AG09319 (cell line): ENCODE data around the gene FMNL1.
A peak's percentile ranks its signal among the peaks of the same experiment; 100 is the strongest.

Experiments used
- DNase-seq: peaks from one replicate; pipeline ENCODE4 v3.0.0-alpha.2; 2010; ENCODE audit warnings: low read depth; ENCODE audit errors: extremely low read depth
- TF ChIP-seq, protein P1 (sequence below): IDR thresholded peaks from 2 replicates; pipeline ENCODE4 v1.5.1; 2011; ENCODE audit warnings: low read depth, mild to moderate bottlenecking, inconsistent platforms, low read length, moderate library complexity

Gene FMNL1

DNA sequence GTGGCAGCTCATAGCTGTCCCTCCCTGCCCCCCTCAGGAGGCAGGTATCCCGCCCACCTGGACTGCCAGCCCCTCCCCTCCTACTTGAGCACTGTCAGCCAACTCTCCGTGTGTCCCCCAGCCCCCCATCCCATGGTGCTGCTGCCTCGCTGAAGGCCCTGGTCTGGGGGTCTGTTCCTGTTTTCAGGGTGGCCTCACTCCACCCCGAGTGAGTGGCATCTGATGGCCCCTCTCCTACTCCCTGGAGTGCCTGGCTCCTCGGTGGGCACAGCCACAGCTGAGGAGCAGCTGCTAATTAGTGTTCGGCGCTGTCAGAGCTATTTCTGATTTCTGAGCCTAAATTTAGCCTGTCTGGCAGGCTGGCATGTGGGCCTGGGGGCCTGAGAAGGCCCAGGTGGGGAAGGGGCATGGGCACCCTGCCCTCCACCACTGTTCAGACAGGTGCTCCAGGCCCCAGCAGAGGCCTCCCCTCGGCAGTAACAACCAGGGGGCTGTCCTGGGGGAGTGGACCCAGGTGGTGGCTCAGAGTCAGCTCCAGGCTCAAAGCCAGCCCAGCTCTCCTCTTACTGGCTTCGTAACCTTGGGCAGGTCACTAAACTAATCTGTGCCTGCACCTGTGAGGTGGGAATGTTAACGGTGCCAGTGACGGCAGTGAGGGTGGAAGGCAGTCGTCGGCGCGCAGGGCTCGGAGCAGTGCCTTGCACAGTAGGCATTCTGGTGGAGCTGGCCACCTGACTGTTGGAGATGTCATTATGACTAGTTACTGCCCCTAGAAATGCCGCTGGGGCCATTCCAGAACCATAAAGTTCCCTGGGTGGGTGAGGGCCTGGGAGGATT is 6.5 kb downstream of the FMNL1 start:
- DNase-seq = no peak
- TF ChIP-seq, protein P1, sequence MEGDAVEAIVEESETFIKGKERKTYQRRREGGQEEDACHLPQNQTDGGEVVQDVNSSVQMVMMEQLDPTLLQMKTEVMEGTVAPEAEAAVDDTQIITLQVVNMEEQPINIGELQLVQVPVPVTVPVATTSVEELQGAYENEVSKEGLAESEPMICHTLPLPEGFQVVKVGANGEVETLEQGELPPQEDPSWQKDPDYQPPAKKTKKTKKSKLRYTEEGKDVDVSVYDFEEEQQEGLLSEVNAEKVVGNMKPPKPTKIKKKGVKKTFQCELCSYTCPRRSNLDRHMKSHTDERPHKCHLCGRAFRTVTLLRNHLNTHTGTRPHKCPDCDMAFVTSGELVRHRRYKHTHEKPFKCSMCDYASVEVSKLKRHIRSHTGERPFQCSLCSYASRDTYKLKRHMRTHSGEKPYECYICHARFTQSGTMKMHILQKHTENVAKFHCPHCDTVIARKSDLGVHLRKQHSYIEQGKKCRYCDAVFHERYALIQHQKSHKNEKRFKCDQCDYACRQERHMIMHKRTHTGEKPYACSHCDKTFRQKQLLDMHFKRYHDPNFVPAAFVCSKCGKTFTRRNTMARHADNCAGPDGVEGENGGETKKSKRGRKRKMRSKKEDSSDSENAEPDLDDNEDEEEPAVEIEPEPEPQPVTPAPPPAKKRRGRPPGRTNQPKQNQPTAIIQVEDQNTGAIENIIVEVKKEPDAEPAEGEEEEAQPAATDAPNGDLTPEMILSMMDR = no peak

DNA sequence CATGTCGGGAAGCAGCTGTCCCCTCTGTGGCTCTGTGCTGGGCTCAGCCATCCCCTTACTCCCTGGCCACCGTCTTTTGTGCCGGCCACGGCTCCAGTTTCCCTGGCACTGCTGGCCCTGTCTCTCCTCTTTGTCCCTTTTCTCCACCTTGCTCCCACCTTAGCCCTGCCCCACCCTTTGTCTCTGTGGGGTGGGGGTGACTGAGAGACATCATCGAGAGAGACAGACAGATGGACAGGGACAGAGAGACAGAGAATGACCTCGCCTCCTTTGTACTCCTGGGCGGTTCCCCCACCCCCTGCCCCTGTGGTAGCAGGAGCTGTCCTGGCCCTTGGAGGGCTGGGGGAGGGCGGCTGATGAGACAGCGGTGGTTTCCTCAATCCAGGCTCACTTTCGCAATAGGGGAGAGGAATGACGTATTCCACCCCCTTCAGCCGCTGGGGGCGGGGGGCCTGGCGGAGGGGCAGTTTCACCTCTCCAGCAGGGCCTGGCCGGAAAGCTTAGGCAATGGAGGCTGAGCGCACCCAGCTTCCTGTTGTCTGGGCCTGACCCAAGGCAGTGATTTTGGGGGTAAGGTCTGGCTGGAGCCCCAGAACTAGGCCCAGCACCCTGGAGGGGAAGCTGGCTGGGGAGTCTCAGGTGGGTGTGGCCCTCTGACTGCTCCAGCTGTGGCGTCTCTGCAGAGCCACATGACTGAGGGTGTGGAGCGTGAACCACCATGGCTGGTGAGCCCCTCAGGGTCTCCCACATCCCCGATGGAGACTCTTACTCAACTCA is 7.3 kb downstream of the FMNL1 start:
- TF ChIP-seq, protein P1 = no peak
- DNase-seq = peak; percentile 79

DNA sequence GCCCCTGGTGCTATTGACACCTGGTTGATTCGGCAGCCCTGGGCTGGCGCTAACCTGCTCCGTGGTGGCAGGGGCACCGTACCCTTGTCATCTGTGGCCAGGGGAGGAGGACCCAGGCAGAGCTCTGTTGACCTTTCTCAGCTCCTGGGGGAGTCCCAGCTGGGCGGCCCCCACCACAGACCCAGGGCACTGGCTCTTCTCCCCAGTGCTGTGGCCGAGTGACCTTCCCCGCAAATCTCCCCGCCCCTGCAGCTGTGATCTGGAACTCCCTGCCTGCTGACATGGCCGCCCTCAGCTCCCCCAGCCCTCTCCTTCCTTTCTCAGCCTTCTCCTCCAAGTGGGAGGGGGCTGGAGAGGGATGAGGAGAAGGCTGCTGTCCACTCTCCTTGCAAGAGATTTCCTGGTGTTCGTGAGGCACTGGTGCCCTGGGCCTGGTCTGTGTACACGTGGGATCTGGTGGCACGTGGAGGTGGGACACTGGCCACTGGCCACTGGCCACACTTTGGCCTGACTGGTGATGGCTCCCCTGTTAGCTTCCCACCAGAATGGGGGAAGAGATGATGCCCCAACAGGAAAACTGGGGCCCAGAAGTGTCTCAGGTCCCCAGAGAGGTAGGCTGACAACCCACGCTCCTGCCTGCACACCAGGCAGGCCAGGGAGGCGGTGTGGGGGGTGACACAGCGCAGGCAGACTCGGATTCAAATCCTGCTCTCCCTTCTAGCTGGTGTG is 8.2 kb downstream of the FMNL1 start:
- TF ChIP-seq, protein P1 = no peak

DNA sequence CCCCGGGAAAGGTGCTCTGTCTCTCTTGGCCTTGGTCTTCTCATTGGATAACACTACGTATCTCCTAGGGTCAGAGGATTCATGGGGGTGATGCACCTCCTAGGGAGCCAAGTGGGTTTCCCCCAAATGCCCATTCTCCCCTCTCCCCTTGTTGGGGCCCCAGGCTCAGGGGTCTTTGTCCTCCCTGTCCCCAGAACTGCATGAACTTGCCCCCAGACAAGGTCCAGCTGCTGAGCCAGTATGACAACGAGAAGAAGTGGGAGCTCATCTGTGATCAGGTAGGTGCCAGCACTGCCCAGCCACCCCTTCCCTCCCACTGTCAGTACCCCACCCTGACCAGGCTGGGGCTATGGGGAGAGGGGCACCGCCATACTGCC is 8.7 kb downstream of the FMNL1 start:
- TF ChIP-seq, protein P1 = no peak
- DNase-seq = no peak

More for the DNA sequence above, 8.2 kb downstream of the FMNL1 start:
- DNase-seq = no peak

GRCh38 chr17:45230787-45231480 is 9.2 kb downstream of the FMNL1 start:
- DNase-seq = no peak
- TF ChIP-seq, protein P1 = no peak

GRCh38 chr17:45231481-45232116 is 9.9 kb downstream of the FMNL1 start:
- TF ChIP-seq, protein P1 = peak; percentile 16
- no peak for DNase-seq
